GM21367 (cell line): ENCODE measurements around the gene DSCAML1.

ENCODE experiments used
- ATAC-seq: cut with Tn5 transposase; IDR thresholded peaks from one replicate; pipeline ENCODE4 v1.9.1; 2021; ENCODE audit not compliant: unreplicated experiment

Gene DSCAML1

DNA sequence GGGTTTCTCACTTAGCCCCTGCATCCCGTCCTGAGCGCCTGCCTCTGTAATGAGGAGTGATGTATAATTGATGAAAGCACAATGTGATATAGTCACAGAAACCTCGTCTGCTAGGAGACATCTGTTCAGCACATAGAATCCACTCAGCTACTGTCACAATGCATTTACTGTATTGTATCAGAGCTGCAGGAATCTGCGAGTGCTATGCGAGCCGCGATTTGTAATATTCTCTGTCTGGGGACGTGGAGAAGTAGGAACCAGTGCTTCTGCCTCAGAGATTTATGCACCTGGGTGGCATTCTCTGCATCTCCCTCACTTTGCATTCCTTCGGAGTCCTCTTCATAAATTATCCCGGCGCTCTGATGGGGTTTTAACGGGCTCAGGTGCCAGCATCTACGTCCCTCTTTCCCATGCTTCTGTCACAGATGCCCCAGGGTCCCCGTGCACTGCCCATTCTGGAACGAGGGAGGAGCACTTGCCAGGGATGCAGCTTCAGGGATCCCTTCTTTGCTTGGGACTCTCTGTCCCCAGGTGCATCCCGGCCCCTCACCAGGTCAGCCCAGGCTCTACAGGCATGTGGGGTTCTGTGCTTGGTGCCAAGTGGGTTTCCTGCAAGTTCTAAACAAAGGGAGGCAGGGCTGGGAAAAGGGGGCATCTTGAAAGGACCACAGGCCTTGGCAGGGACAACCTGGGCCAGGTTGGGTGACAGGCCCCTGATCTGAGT, 205.5 kb downstream of the DSCAML1 start:
- ATAC-seq, result no peak

DNA sequence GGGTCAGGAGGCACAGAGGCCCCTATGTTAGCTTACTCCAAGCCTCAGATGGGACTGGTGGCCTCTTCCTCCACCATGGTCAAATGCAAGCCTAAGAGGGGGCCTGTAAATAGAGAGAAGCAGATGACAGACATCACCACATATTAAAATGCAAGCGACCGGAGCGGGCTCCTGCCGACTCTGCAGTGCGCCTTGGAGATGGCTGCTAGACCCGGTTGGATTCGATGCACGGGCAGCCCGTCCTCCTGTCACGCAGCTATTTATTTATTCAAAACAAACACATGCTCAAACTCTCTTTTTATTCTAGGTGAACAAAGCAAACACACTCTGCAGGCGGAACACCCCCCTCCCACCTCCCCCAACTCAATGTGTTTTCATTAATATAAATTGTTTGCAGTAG, 208.0 kb downstream of the DSCAML1 start:
- no peak for ATAC-seq

- no peak for ATAC-seq
These were observed 208.7 kb downstream of the DSCAML1 start for GRCh38 chr11:117588166-117588810.

DNA sequence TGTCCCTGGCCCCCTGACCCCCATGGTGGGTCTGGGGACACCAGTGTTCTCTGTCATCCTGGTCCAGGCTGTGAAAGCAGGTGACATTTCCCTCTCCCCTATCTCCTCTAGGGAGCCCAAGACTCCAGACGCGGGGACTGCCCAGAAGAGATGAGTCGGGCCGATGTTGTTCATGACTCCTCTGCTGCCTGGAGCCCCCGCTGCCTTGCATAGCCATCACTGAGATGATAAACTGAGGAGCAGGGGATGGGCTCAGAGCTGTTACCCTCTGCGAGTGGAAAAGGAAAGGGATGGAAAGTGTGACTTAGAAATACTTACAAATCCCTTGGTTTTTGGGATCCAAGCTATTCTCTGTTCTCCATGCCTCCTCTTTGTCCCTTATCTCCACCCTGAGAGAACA, 209.6 kb downstream of the DSCAML1 start:
- ATAC-seq, result no peak

GRCh38 chr11:117586392-117586791, 210.6 kb downstream of the DSCAML1 start:
- no peak for ATAC-seq

DNA sequence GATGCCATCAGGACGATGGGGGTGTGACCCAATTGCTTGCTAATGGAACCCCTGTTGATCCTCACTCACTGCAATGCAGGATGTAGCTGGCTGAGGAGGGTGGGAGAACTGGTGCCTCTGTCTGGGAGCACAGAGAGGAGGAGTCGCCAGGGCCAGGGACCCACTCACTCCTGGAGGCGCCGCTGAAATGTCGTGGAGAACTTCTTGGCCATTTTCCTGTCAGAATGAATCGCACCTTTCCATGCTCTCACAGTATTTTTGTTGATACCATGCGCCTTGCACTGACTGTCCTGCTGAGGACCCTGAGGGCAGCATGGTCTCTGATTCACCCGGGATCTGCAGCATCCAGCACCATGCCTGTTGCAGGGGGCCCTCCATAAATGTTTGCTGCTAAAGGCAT, 211.4 kb downstream of the DSCAML1 start:
- no peak for ATAC-seq

DNA sequence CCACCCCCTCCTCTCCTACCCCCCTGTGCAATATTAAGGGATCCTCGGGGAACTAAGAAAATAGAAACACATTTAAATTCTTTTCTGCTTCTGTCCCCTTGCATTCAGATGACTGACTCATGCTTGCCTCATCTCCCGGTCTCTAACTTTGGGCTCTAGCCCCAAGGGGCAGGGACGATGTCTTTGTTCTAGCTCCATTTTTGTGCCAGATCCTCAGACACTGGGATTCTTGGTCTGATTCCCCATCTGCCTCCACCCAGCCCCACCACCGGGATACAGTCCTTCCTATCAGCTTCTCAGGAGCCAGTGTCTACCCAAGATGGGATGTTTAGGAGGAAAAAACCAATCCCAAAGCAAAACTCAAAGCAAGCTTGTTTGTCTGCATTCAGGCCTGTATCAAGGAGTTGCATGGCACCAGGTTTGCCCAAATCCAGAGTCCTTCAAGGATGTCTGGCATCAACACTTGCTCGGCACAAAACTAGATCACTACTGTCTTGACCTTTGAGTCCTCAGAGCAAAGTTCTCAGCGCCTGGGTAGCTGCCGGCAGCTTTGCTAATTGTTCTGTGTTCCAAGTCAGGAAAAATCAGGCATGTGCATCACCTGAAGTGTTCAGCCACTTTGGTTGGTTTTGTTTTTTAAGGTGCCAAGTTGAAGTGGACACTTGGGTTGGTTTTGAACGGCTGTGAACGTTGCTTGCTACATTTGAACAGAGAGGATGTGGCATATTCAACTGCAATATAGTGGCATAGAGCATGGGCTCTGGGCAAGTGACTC, 212.8 kb downstream of the DSCAML1 start:
- ATAC-seq, result no peak

- ATAC-seq, result no peak
These were observed 213.8 kb downstream of the DSCAML1 start for GRCh38 chr11:117583063-117583801.

GRCh38 chr11:117582433-117582832, 214.6 kb downstream of the DSCAML1 start:
- no peak for ATAC-seq

GRCh38 chr11:117580866-117581265, 216.2 kb downstream of the DSCAML1 start:
- ATAC-seq, result no peak

DNA sequence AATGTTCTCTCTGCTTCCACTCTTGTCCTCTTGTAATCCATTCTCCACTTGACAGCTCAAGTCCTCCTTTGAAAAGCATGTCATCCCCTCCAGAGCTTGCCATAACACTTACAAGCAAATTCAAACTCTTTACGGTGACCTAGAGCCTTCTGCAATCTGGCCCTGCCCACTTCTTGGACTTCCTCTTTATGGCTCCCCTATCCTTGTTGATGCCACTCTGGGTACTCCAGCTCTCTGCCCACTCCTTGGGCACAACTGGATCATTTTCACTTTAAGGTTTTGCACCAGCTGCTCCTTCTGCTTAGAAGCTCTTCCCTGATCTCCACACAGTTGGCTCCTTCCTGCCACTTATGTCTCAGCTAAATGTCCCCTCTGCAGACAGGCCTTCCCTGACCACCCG, 217.9 kb downstream of the DSCAML1 start:
- ATAC-seq, result no peak

DNA sequence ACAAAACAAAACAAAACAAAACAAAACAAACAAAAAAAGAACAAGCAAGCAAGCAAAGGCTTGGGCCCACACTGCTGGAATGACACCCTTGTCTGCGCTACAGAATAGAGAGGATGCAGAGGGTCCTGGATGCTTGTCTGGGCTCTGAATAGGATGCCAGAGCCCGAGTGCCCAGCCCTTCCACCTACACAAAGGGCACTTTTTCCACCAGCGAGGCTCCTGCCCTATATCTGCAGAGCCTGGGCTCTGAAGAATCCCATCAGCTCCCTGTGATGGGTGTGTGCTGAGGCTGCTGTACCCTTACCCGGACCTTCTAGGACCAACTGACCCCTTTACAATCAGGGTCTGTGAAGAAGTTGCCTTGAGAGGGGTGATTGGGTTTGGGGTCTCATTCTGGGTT, 221.2 kb downstream of the DSCAML1 start:
- ATAC-seq, result no peak

DNA sequence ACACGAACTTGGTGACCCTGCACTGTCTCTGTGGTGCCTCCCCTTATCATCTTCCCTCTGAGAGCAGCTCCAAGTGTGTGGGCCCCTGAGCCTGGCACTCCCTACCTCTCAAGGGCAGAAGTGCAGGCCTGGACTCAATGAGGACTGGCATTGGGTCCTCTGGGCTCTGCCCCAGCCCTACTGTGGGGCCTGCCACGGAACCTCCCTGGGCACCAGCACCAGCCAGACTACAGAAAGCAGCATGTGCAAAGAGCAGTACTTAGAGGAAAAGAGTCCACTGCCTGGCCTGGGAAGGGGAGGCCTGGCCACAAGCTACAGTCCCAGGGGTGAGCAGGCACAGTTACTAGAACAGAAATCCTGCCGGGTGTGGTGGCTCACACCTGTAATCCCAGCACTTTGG, 222.5 kb downstream of the DSCAML1 start:
- ATAC-seq, result no peak

DNA sequence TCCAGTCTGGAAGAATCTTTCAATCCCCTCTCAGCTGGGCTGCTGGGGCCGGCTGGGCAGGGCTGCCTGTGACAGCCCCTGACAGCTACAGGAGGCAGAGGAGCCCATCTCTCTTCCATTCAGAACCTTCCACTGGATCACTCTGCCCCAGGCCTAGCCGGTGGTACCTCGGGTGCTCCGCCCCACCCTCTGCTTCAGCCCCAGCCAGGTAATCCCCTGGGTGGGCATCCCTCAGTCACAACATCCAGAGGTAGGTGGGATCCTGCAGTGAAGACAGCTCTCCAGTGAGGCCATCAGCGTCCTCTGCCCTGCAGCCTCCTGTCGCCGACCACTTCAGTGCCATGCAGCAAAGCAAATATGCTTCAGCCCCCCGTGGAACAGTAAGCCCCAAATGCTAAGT, 223.7 kb downstream of the DSCAML1 start:
- no peak for ATAC-seq

DNA sequence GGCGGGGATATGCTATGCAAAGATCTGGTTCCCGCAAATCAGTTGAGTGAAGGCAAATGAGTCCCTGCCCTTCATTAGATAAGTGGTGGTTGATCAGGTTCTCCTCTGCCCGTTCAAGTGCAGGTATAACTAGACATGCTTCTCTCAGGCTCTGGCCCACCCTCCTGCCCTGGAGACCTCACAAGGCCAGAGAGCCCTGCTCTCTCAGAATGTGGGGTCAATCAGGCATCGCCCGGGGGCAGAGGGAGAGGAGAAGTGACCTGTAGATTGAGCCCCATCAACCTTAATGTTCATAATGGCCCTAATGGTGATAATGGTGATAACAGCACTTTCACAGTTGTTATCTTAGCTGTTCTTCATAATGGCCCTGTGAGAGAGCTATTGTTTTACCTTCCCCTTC, 224.3 kb downstream of the DSCAML1 start:
- ATAC-seq, result no peak

DNA sequence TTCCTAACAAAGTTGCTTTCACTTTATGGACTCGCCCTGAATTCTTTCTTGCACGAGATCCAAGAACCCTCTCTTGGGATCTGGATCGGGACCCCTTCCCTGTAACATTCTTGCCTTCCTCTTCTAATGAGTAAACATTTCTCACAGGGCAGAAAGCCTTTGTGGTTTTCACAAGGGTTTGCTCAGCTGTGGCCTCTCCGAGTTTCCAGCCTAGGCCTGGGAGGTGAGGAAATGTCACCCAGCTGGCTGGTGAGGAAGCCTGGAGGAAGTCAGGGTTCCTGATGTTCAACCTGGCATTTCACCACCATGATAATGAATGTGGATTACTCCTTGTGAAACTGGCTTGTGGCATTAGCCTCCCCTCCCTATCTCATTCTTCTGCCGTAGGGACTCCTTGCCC, 224.9 kb downstream of the DSCAML1 start:
- ATAC-seq, result no peak

GRCh38 chr11:117570701-117571100, 226.3 kb downstream of the DSCAML1 start:
- no peak for ATAC-seq

DNA sequence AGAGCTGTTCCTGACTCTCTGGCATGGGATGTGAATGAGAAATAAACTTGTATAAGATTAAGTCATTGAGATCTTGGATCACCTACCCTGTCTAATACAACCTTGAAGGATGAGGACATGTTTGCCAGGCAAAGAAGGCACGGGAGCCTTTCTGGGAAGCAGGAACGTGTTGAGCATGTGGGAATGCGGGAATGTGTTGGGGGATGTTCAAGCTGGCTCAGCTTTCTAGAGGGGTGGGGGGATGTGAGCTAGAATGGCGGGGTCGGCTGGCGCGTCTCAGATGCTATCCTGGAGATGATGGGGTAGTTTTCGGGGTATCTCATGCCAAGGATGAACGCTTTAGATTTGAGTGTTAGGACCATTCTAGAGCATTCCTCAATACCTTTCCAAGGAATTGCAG, 227.1 kb downstream of the DSCAML1 start:
- no peak for ATAC-seq

DNA sequence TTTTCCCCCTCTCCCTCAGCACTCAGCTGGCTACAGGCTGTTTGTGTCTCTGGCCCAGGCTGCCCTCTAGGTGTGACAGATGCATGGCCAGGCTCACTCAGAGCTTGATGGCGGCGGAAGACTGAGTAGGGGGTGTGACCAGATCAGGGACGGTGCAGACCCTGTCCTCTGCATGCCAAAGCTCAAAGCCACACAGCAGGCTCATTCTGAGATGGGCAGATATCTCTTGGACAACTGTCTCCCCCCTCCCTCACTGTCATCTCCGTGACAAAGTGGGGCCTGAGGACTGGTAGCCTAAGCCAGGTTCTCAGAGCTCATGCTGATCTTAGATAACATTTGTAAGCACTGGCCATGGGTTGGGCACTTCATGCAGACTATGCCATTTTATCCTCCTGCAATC, 231.3 kb downstream of the DSCAML1 start:
- no peak for ATAC-seq

- no peak for ATAC-seq
These were observed 232.7 kb downstream of the DSCAML1 start for GRCh38 chr11:117564321-117564720.

GRCh38 chr11:117563556-117563955, 233.5 kb downstream of the DSCAML1 start:
- ATAC-seq, result no peak
